AG04449 (cell line): ENCODE data around the gene CSF2RB.

Source experiments
- CTCF ChIA-PET: fragments of 350-600 bp; formaldehyde crosslinking; extraction: SDS; loops from one replicate; lab custom pipeline; 2021; ENCODE audit warnings: antibody characterized with exemption; lab: Yijun Ruan, JAX
- POLR2A ChIA-PET: fragments of 400-600, 350-600 bp; formaldehyde crosslinking; extraction: SDS; loops from one replicate; lab custom pipeline; 2020; ENCODE audit warnings: antibody characterized with exemption, inconsistent platforms; lab: Yijun Ruan, JAX
- DNase-seq: peaks from one replicate; pipeline ENCODE4 v3.0.0-alpha.2; 2010; ENCODE audit warnings: low read depth, low spot score
- H3K4me3 ChIP-seq: 2 replicates; pipeline ENCODE4 v1.5.1; 2011; ENCODE audit warnings: low read depth, mild to moderate bottlenecking, control low read depth, low read length
- CTCF ChIP-seq: IDR thresholded peaks from one replicate; pipeline ENCODE4 v1.5.1; 2011; ENCODE audit warnings: mild to moderate bottlenecking, moderate library complexity, low read length, control low read depth, inconsistent platforms; ENCODE audit not compliant: insufficient read depth; ENCODE audit errors: missing control alignments

The CSF2RB gene

GRCh38 chr22:36884349-36885158 lies 28.9 kb upstream of the CSF2RB start:
- no peak for TF ChIP-seq CTCF
- H3K4me3 ChIP-seq: no peak overlapping the region
- CTCF ChIA-PET: interaction anchor here (1.8 to 3.4 kb wide), 2 partner anchors 11 to 28 kb away, joined by 6 to 17 read pairs; no protein-coding TSS in a partner anchor
- DNase-seq: no peak
- POLR2A ChIA-PET: no interaction called here

- ChIA-PET POLR2A (no interaction called here), CTCF (interaction anchor here (1.4 to 3.4 kb wide), 3 partner anchors 12 to 32 kb away, joined by 3 to 17 read pairs (median 6); no protein-coding TSS in a partner anchor)
- DNase-seq: no peak
- no peak overlapping the region for H3K4me3 ChIP-seq
- TF ChIP-seq CTCF: no peak
Measured at GRCh38 chr22:36885474-36885873, 28.0 kb upstream of the CSF2RB start.

GRCh38 chr22:36886016-36886415 lies 27.4 kb upstream of the CSF2RB start:
- POLR2A ChIA-PET: no interaction called here
- no peak for DNase-seq
- no peak for TF ChIP-seq CTCF

GRCh38 chr22:36887162-36887561 lies 26.3 kb upstream of the CSF2RB start:
- H3K4me3 ChIP-seq: no peak overlapping the region
- ChIA-PET CTCF (interaction anchor here (1.6 kb wide), 1 partner anchor 31 kb away, joined by 12 read pairs; no protein-coding TSS in a partner anchor), POLR2A (no interaction called here)
- no peak for TF ChIP-seq CTCF
- no peak for DNase-seq

More at GRCh38 chr22:36886016-36886415, 27.4 kb upstream of the CSF2RB start:
- CTCF ChIA-PET: interaction anchor here (1.4 to 3.4 kb wide), 2 partner anchors 30 to 33 kb away, joined by 3 to 17 read pairs; no protein-coding TSS in a partner anchor
- no peak overlapping the region for H3K4me3 ChIP-seq

- no peak for DNase-seq
- no peak for TF ChIP-seq CTCF
- CTCF ChIA-PET: interaction anchor here (1.6 to 4.3 kb wide), 2 partner anchors 18 to 35 kb away, joined by 4 to 23 read pairs; no protein-coding TSS in a partner anchor
- POLR2A ChIA-PET: no interaction called here
- no peak overlapping the region for H3K4me3 ChIP-seq
Measured at GRCh38 chr22:36891646-36892045, 21.8 kb upstream of the CSF2RB start.

- no peak overlapping the region for H3K4me3 ChIP-seq
- no peak for DNase-seq
- no peak for TF ChIP-seq CTCF
- CTCF ChIA-PET: interaction anchor here (1.6 to 4.3 kb wide), 2 partner anchors 18 to 35 kb away, joined by 4 to 23 read pairs; no protein-coding TSS in a partner anchor
- POLR2A ChIA-PET: no interaction called here
Measured at GRCh38 chr22:36892292-36892691, 21.1 kb upstream of the CSF2RB start.
